Measurements from ENCODE around the gene NUP54. TPM values are rescaled to one million over a fixed set of nuclear protein-coding genes. Genes with fewer than 3 reads are reported as not detected.

Gene NUP54
- total RNA-seq, 1 donor from 2014 or later, result 51.9 TPM

- DNase-seq (ENCODE audit: low read depth in 2 of 2), result peak; percentile 54 to 86
Measured at GRCh38 chr4:76147454-76148141, 599 bp downstream of the NUP54 start.

- DNase-seq (ENCODE audit: low read depth in 2 of 2), result no peak
Measured at GRCh38 chr4:76144546-76144945, 3.7 kb downstream of the NUP54 start.

- DNase-seq (ENCODE audit: low read depth in 2 of 2), result no peak
Measured at GRCh38 chr4:76141241-76141640, 7.0 kb downstream of the NUP54 start.

- DNase-seq (ENCODE audit: low read depth in 2 of 2), result no peak
Measured at GRCh38 chr4:76127754-76128153, 20.4 kb downstream of the NUP54 start.

- DNase-seq (ENCODE audit: low read depth in 2 of 2), result no peak
Measured at GRCh38 chr4:76125816-76126215, 22.4 kb downstream of the NUP54 start.

GRCh38 chr4:76120199-76120598 is 28.0 kb downstream of the NUP54 start:
- no peak for DNase-seq (ENCODE audit: low read depth in 2 of 2)

GRCh38 chr4:76117536-76117935 is 30.7 kb downstream of the NUP54 start:
- no peak for DNase-seq (ENCODE audit: low read depth in 2 of 2)

GRCh38 chr4:76116821-76117220 is 31.4 kb downstream of the NUP54 start:
- DNase-seq (ENCODE audit: low read depth in 2 of 2), result no peak

- DNase-seq (ENCODE audit: low read depth in 2 of 2), result no peak
Measured at GRCh38 chr4:76108467-76109181, 39.6 kb downstream of the NUP54 start.

GRCh38 chr4:76106442-76106841 is 41.8 kb downstream of the NUP54 start:
- no peak for DNase-seq (ENCODE audit: low read depth in 2 of 2)

- DNase-seq (ENCODE audit: low read depth in 2 of 2), result no peak
Measured at GRCh38 chr4:76105652-76106051, 42.5 kb downstream of the NUP54 start.

GRCh38 chr4:76096076-76096475 is 52.1 kb downstream of the NUP54 start:
- no peak for DNase-seq (ENCODE audit: low read depth in 2 of 2)

- DNase-seq (ENCODE audit: low read depth in 2 of 2), result no peak
Measured at GRCh38 chr4:76095568-76095967, 52.6 kb downstream of the NUP54 start.

GRCh38 chr4:76091052-76091451 is 57.1 kb downstream of the NUP54 start:
- no peak for DNase-seq (ENCODE audit: low read depth in 2 of 2)

- DNase-seq (ENCODE audit: low read depth in 2 of 2), result peak in 1 of 2 donors; percentile 69
Measured at GRCh38 chr4:76090241-76090691, 57.9 kb downstream of the NUP54 start.

- DNase-seq (ENCODE audit: low read depth in 2 of 2), result no peak
Measured at GRCh38 chr4:76088719-76089118, 59.5 kb downstream of the NUP54 start.

GRCh38 chr4:76087007-76087769 is 61.0 kb downstream of the NUP54 start:
- peak; percentile 23 to 68 for DNase-seq (ENCODE audit: low read depth in 2 of 2)

- no peak for DNase-seq (ENCODE audit: low read depth in 2 of 2)
Measured at GRCh38 chr4:76084542-76084941, 63.7 kb downstream of the NUP54 start.

GRCh38 chr4:76083386-76083988 is 64.7 kb downstream of the NUP54 start:
- no peak for DNase-seq (ENCODE audit: low read depth in 2 of 2)

GRCh38 chr4:76078033-76078613 is 70.1 kb downstream of the NUP54 start:
- DNase-seq (ENCODE audit: low read depth in 2 of 2), result no peak

- no peak for DNase-seq (ENCODE audit: low read depth in 2 of 2)
Measured at GRCh38 chr4:76074993-76075600, 73.1 kb downstream of the NUP54 start.
